Neural progenitor cell (in vitro differentiated cells): ENCODE measurements around the gene BCAS3. TPM values are rescaled to one million over a fixed set of nuclear protein-coding genes. Genes with fewer than 3 reads are reported as not detected.

Experiments used
- DNase-seq: peaks from one replicate; pipeline ENCODE4 v3.0.0-alpha.2; 2016; ENCODE audit warnings: low spot score
- H2AFZ ChIP-seq: fragments of 200-600 bp; sonication (generic); replicated peaks from 2 replicates; pipeline ENCODE4 v1.6.1; 2016; ENCODE audit warnings: antibody characterized with exemption
- H3F3A ChIP-seq: fragments of 200-600 bp; sonication (generic); 2 replicates; pipeline ENCODE4 v1.6.1; 2016; ENCODE audit warnings: antibody characterized with exemption, low read depth
- H3K27ac ChIP-seq: fragments of 200-600 bp; sonication (generic); 2 replicates; pipeline ENCODE4 v1.5.1; 2016; ENCODE audit warnings: mild to moderate bottlenecking
- H3K27me3 ChIP-seq: fragments of 200-600 bp; sonication (generic); 2 replicates; pipeline ENCODE4 v1.6.1; 2016; ENCODE audit warnings: mild to moderate bottlenecking, moderate library complexity
- H3K36me3 ChIP-seq: fragments of 200-600 bp; sonication (generic); 2 replicates; pipeline ENCODE4 v1.5.1; 2016
- H3K4me1 ChIP-seq: fragments of 200-600 bp; sonication (generic); 2 replicates; pipeline ENCODE4 v1.6.1; 2016; ENCODE audit warnings: mixed run types
- H3K4me2 ChIP-seq: fragments of 200-600 bp; sonication (generic); 2 replicates; pipeline ENCODE4 v1.6.1; 2016
- H3K4me3 ChIP-seq: fragments of 200-600 bp; sonication (generic); 2 replicates; pipeline ENCODE4 v1.5.1; 2016
- H3K79me2 ChIP-seq: fragments of 200-600 bp; sonication (generic); 2 replicates; pipeline ENCODE4 v1.6.1; 2016; ENCODE audit warnings: low read depth
- H3K9ac ChIP-seq: fragments of 200-600 bp; sonication (generic); 2 replicates; pipeline ENCODE4 v1.6.1; 2016
- H3K9me3 ChIP-seq: fragments of 200-600 bp; sonication (generic); 2 replicates; pipeline ENCODE4 v1.5.1; 2016; ENCODE audit warnings: low read depth
- H4K20me1 ChIP-seq: fragments of 200-600 bp; sonication (generic); 2 replicates; pipeline ENCODE4 v1.6.1; 2016; ENCODE audit warnings: low read depth
- H3K27ac Mint-ChIP-seq: 3 replicates; pipeline ENCODE4 v1.8.0; 2021; ENCODE audit warnings: mixed read lengths
- H3K27me3 Mint-ChIP-seq: 2 replicates; pipeline ENCODE4 v1.8.0; 2022; ENCODE audit warnings: low read depth, mild to moderate bottlenecking, inconsistent platforms, moderate library complexity, mixed read lengths; ENCODE audit not compliant: insufficient read depth
- H3K36me3 Mint-ChIP-seq: 3 replicates; pipeline ENCODE4 v1.8.0; 2021; ENCODE audit warnings: mixed read lengths
- H3K4me1 Mint-ChIP-seq: 3 replicates; pipeline ENCODE4 v1.8.0; 2021; ENCODE audit warnings: mixed read lengths
- H3K4me3 Mint-ChIP-seq: 3 replicates; pipeline ENCODE4 v1.8.0; 2021; ENCODE audit warnings: mild to moderate bottlenecking, moderate library complexity, mixed read lengths
- H3K9me3 Mint-ChIP-seq: 3 replicates; pipeline ENCODE4 v1.8.0; 2020; ENCODE audit warnings: mixed read lengths
- EZH2 ChIP-seq: fragments of 200-600 bp; sonication (generic); IDR thresholded peaks from 2 replicates; pipeline ENCODE4 v1.6.1; 2017; ENCODE audit warnings: antibody characterized with exemption, mild to moderate bottlenecking, moderate library complexity
- EZH2phosphoT487 ChIP-seq: fragments of 200-600 bp; sonication (generic); IDR thresholded peaks from 2 replicates; pipeline ENCODE4 v1.6.1; 2017; ENCODE audit warnings: antibody characterized with exemption
- total RNA-seq: library from RNA; depleted of rRNA; stranded (reverse); fragments of >200 nt; gene quantifications from 2 replicates; pipeline ENCODE4 v1.2.3, GENCODE V29; 2015; ENCODE audit warnings: low replicate concordance
- TF ChIP-seq, protein P1 (sequence below): fragments of 200-600 bp; sonication (generic); IDR thresholded peaks from 2 replicates; pipeline ENCODE4 v1.5.1; 2017; ENCODE audit warnings: antibody characterized with exemption, mild to moderate bottlenecking

The BCAS3 gene
- total RNA-seq, 1 donor from 2014 or later: 60.9 TPM

DNA sequence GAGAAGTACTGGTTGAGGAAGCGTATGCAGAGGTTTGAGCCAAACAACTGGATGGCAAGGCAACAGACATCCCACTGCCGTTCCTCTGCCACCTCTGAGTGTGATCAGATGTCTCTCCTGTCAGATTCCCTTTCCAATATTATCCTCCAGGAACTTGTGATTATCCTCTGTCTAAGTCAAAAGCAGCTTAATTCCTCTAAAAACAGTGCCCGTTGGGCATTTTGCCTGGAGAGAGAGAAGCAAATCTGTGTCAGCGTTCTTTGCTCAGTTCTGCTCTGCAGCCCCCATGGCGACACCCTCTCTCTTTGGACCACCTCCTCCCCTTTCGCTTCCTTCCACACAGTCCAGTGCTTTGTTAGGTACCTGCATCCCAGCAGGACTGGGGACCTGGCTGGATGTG, 665.9 kb downstream of the BCAS3 start:
- Mint-ChIP-seq H3K9me3 (no peaks in the 10 kb centered on the region), H3K36me3 (no peaks in the 10 kb centered on the region), H3K4me1 (no peaks in the 10 kb centered on the region), H3K27me3 (no peaks in the 10 kb centered on the region), H3K4me3 (no peak overlapping the region), H3K27ac (no peak overlapping the region)
- no peaks in the 10 kb centered on the region for H3K36me3 ChIP-seq
- H3F3A ChIP-seq: no peaks in the 10 kb centered on the region
- H2AFZ ChIP-seq: no peak overlapping the region
- no peak for DNase-seq
- no peaks in the 10 kb centered on the region for H3K9me3 ChIP-seq
- H3K9ac ChIP-seq: no peak overlapping the region
- no peaks in the 10 kb centered on the region for H3K4me1 ChIP-seq
- no peaks in the 10 kb centered on the region for H4K20me1 ChIP-seq
- TF ChIP-seq EZH2 (no peak), EZH2phosphoT487 (no peak)
- no peaks in the 10 kb centered on the region for H3K27me3 ChIP-seq
- no peaks in the 10 kb centered on the region for H3K79me2 ChIP-seq
- no peak overlapping the region for H3K4me3 ChIP-seq
- H3K27ac ChIP-seq: no peak overlapping the region
- no peak overlapping the region for H3K4me2 ChIP-seq

DNA sequence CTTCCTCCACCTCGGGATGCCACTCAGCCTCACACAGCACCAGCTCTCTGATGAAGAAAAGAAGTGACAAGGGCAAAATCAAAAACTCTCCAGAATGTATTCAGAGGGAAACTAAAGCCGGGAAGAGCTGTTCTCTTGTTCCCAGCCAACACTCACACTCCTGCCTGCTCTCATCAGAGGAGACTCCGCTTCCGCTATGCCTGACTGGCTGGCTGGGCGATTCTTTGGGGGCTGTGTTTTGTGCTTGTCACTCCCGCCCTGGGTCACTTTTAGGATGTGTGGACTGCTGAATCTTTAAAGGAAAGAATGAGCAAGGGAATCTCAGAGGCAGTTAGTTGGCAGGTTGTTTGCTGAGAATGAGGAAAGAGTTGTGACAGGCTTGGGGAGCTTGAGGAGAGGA, 667.4 kb downstream of the BCAS3 start:
- Histone ChIP-seq H3K79me2 (no peaks in the 10 kb centered on the region), H3K9ac (no peak overlapping the region), H3K4me1 (no peaks in the 10 kb centered on the region), H3K4me2 (no peak overlapping the region), H3K27ac (no peak overlapping the region), H3F3A (no peaks in the 10 kb centered on the region), H2AFZ (no peak overlapping the region), H3K27me3 (no peaks in the 10 kb centered on the region), H3K4me3 (no peak overlapping the region), H3K9me3 (no peaks in the 10 kb centered on the region), H4K20me1 (no peaks in the 10 kb centered on the region), H3K36me3 (no peaks in the 10 kb centered on the region)
- no peaks in the 10 kb centered on the region for H3K4me1 Mint-ChIP-seq
- no peaks in the 10 kb centered on the region for H3K36me3 Mint-ChIP-seq
- no peak overlapping the region for H3K4me3 Mint-ChIP-seq
- DNase-seq: no peak
- peaks cover under 1% of the 10 kb centered on the region for H3K27me3 Mint-ChIP-seq
- no peak overlapping the region for H3K27ac Mint-ChIP-seq
- no peaks in the 10 kb centered on the region for H3K9me3 Mint-ChIP-seq
- TF ChIP-seq EZH2: no peak
- no peak for TF ChIP-seq EZH2phosphoT487
- TF ChIP-seq, protein P1, sequence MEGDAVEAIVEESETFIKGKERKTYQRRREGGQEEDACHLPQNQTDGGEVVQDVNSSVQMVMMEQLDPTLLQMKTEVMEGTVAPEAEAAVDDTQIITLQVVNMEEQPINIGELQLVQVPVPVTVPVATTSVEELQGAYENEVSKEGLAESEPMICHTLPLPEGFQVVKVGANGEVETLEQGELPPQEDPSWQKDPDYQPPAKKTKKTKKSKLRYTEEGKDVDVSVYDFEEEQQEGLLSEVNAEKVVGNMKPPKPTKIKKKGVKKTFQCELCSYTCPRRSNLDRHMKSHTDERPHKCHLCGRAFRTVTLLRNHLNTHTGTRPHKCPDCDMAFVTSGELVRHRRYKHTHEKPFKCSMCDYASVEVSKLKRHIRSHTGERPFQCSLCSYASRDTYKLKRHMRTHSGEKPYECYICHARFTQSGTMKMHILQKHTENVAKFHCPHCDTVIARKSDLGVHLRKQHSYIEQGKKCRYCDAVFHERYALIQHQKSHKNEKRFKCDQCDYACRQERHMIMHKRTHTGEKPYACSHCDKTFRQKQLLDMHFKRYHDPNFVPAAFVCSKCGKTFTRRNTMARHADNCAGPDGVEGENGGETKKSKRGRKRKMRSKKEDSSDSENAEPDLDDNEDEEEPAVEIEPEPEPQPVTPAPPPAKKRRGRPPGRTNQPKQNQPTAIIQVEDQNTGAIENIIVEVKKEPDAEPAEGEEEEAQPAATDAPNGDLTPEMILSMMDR: no peak

DNA sequence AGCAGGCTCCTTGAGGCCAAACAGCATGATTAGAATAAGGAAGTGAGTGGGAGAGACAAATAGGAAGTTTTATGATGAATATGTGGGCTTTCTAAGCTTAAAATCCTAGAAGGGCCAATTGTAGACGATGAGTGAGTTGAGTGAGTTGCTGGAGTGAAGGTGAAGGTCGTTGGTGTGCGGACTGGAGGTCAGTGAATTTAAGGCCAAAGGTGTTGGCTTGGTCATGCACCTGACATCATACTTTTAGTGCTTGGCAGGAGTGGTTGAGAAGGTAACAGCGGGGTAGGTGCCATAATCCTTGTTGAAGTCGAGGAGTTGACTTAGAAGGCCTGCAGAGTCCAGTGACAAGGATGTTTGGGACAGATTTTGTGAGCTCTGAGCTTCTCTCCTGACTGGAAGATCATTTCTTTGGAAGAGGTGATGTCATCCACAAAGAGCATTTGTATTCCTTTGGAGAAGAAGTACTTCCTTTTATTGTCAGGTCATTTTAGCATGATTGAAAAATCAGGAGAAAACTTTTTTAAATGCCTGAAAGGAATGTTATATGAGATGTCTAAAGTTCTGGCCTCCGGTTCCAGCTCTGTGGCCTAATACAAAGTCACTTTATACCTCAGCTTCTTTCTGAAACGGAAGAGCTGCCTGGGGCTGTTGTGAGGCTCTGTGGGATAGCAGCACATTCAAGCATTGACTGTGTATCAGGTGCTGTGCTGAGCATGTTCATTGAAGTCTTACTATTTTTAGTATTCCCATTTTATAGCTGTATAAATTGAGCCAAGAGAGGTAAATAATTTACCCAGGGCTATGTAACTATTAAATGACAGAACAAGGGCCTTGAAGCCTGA, 668.4 kb downstream of the BCAS3 start:
- Histone ChIP-seq H3K79me2 (no peaks in the 10 kb centered on the region), H3K36me3 (no peaks in the 10 kb centered on the region), H3K27ac (no peak overlapping the region), H2AFZ (no peak overlapping the region), H3K27me3 (no peaks in the 10 kb centered on the region), H3K4me3 (no peak overlapping the region), H3K9ac (no peak overlapping the region), H4K20me1 (no peaks in the 10 kb centered on the region), H3F3A (no peaks in the 10 kb centered on the region), H3K9me3 (no peaks in the 10 kb centered on the region), H3K4me2 (no peak overlapping the region), H3K4me1 (no peaks in the 10 kb centered on the region)
- DNase-seq: no peak
- Mint-ChIP-seq H3K4me1 (no peaks in the 10 kb centered on the region), H3K4me3 (no peak overlapping the region), H3K36me3 (no peaks in the 10 kb centered on the region), H3K9me3 (no peaks in the 10 kb centered on the region), H3K27ac (no peak overlapping the region), H3K27me3 (peaks cover 2% of the 10 kb centered on the region)
- no peak for TF ChIP-seq EZH2

DNA sequence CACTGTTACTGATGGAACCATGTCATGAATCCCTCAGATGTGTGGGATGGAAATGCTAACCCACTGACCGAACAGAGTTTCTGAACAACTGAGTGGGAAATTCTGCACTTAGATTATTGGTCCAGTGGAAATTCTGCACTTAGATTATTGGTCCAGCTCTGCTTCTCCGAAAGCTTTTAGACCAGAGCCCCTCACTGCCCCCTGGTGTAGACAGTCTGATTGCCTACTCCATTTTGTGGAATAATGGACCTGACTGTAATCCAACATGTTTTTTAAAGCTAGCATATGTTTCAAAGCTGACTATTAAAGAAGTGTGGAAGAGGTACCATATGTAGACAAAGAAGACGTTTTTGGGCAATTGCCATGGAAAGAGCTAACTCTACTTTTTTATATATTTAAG, 671.7 kb downstream of the BCAS3 start:
- H3K79me2 ChIP-seq: no peaks in the 10 kb centered on the region
- H3K9me3 ChIP-seq: no peaks in the 10 kb centered on the region
- no peak overlapping the region for H3K4me3 ChIP-seq
- no peaks in the 10 kb centered on the region for H3F3A ChIP-seq
- H3K36me3 ChIP-seq: no peaks in the 10 kb centered on the region
- no peak for DNase-seq
- peaks cover 19% of the 10 kb centered on the region for H3K4me1 Mint-ChIP-seq
- H3K9me3 Mint-ChIP-seq: no peaks in the 10 kb centered on the region
- TF ChIP-seq, protein P1: peak; percentile 48
- TF ChIP-seq EZH2phosphoT487: no peak
- H2AFZ ChIP-seq: no peak overlapping the region
- no peak overlapping the region for H3K4me2 ChIP-seq
- H3K4me1 ChIP-seq: peaks cover 22% of the 10 kb centered on the region
- no peaks in the 10 kb centered on the region for H3K27me3 ChIP-seq
- H4K20me1 ChIP-seq: no peaks in the 10 kb centered on the region
- no peak overlapping the region for H3K4me3 Mint-ChIP-seq
- H3K27me3 Mint-ChIP-seq: peaks cover 2% of the 10 kb centered on the region
- no peak overlapping the region for H3K9ac ChIP-seq
- no peaks in the 10 kb centered on the region for H3K36me3 Mint-ChIP-seq
- H3K27ac ChIP-seq: no peak overlapping the region
- no peak overlapping the region for H3K27ac Mint-ChIP-seq
